OCI-LY1 (cell line): ENCODE data around the gene GRIN2A.

Experiments
- CTCF ChIP-seq: fragments of 200-600 bp; sonication (generic), shearing (Covaris generic); IDR thresholded peaks from 2 replicates; pipeline ENCODE4 v1.5.1; 2017; ENCODE audit warnings: mild to moderate bottlenecking, antibody characterized with exemption, low read length, moderate library complexity, mixed read lengths
- EZH2 ChIP-seq: fragments of 200-600 bp; sonication (generic), shearing (Covaris generic); IDR thresholded peaks from 2 replicates; pipeline ENCODE4 v1.8.0; 2017; ENCODE audit warnings: borderline replicate concordance, mixed run types, mild to moderate bottlenecking, antibody characterized with exemption, low read length, moderate library complexity, mixed read lengths

- TF ChIP-seq CTCF = no peak
- TF ChIP-seq EZH2 = no peak
Observed at GRCh38 chr16:9950658-9951057, 231.6 kb downstream of the GRIN2A start.
